A549 (cell line): ENCODE data around the gene SLC4A3.
"Not testable (repeated sequence)": the region's sequence is repeated elsewhere in the genome, so short reads cannot be mapped to it uniquely, and the experiment has no call there.

Experiments
- POLR2A ChIP-seq: IDR thresholded peaks from 2 replicates; pipeline ENCODE4 v1.6.1; 2012; ENCODE audit warnings: mild to moderate bottlenecking, low read length
- RARB ChIP-seq: fragments of 250-450 bp; sonication (Bioruptor Pico); IDR thresholded peaks from 2 replicates; pipeline ENCODE4 v1.8.0; 2021; ENCODE audit warnings: mild to moderate bottlenecking, moderate library complexity
- REST ChIP-seq: fragments of 200-600 bp; sonication (generic); IDR thresholded peaks from 2 replicates; pipeline ENCODE4 v1.6.1; 2016; ENCODE audit warnings: antibody characterized with exemption, mild to moderate bottlenecking, moderate library complexity
- USF2 ChIP-seq: fragments of 450-650 bp; IDR thresholded peaks from 2 replicates; pipeline ENCODE4 v1.6.1; 2014; ENCODE audit warnings: antibody characterized with exemption

- not testable (repeated sequence) for TF ChIP-seq RARB (CRISPR knock-in tag); POLR2A; REST; USF2
Observed at GRCh38 chr2:219651656-219652055, 24.2 kb downstream of the SLC4A3 start.
